ENCODE data around the gene ADAM10. TPM values are rescaled to one million over a fixed set of nuclear protein-coding genes. Genes with fewer than 3 reads are reported as not detected.

ADAM10 gene
- total RNA-seq, 4 donors from 2014 or later = 51.6 to 111 (median 63.3) TPM

GRCh38 chr15:58616171-58616570, 133.3 kb downstream of the ADAM10 start:
- DNase-seq (ENCODE audit: low spot score) = no peak
- no peak for TF ChIP-seq CTCF (IDR thresholded peaks at IDR 0.05)
- no peak for ATAC-seq (ENCODE audit: low FRiP score)

DNA sequence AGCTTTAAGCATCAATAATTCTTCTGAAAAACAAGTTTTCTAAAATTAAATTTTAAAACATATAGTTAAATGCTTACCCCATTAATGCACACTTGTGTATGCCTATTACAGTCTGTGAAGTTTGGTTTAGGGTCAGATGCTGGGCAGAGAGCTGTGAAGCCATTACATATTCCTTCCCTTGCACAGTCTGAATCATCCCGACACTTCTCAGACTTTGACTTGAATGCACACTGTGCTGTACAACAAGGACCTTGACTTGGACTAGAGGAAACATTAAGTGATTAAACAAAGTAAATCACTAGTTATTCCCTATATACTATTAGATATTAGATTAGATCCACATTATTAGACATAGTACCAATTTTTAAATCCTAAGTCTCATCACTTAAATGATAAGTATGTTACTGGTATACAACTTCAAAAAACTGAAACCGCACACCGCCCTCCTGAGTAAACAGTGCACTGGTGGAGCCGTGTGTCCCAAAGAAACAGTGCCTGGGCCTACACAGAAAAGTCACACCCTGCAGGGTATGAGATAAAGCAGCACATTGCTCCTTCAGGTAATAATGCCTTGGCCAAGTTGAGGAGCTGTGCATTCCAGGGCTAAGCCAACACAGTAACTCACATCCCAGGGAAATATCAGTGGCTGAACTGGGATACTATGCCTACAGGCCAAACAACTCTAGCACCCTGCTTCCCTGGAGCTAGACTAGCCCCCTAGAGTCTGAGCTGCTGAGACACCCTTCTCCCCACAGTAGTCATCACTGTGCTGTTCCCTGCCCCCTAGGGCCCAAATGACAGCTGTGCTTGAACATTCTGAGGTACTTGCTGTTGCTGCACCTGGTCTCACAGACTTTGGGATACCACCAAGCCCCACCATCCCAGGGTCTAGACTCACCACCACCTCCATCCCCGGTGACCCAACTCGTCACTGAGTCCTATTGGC, 137.5 kb downstream of the ADAM10 start:
- DNase-seq (ENCODE audit: low spot score) = no peak
- no peak for ATAC-seq (ENCODE audit: low FRiP score)
- no peak for TF ChIP-seq CTCF (IDR thresholded peaks at IDR 0.05)

DNA sequence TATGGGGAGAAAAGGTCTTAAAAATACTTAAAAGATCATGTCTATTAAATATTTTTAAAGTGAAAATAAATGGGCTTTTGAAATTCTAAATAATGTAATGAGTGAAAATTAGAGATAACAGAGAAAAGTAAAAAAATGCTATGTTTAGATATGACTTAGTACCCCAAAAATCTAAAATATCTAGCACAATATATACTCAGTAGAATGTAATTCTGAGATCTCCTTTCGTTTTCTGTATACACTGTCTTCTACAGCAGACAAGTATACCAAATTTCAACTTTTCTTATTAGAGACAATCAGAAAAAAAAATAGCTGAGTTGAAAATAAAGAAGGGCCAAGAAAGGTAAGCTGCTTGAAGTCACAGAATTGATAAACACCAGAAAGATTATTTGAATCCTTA, 140.8 kb downstream of the ADAM10 start:
- DNase-seq (ENCODE audit: low spot score) (no peak), ATAC-seq (ENCODE audit: low FRiP score) (no peak)
- no peak for TF ChIP-seq CTCF (IDR thresholded peaks at IDR 0.05)

DNA sequence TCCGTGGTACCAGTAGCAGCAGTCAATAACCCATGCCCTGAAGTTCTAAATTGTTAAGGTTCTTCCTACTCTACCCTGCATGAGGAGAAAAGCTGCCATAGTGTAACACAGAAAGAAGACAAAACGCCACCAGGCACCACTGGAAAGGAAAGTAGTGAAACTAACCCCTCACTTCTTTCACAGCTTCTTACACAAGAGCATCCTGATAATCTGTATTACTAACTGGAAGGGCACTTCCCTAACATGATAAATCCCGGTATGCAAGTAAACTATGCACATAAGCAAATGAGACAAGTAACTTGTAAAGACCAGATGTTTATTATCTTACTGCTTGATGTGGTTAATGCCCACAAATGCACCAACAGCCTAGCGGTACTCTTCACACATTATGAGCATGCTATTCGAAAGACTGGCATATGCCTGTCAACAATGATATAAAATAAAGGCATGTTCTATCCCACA, 141.3 kb downstream of the ADAM10 start:
- peak; percentile 80 for ATAC-seq (ENCODE audit: low FRiP score)
- no peak for TF ChIP-seq CTCF (IDR thresholded peaks at IDR 0.05)
- no peak for DNase-seq (ENCODE audit: low spot score)

DNA sequence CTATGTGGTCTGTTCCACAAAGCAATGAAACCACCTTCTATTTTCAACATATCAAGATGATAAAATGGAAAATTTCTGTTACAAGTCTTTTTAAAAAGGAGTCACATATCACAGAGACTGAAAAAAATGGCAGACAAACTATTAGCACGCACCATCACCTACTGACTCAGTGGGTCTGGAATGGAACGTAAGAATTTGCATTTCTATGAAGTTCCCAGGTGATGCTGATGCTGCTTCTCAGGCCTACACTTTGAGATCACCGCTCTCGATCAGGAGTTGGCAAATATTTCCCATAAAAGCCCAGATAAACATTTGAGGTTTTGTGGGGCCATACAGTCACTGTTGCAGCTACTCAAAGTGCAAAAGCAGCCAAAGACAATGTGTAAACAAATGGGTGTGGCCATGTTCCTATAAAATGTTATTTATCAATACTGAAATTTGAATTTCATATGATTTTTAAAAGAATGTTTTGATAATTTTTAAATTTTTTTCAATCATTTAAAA, 142.9 kb downstream of the ADAM10 start:
- ATAC-seq (ENCODE audit: low FRiP score) (no peak), DNase-seq (ENCODE audit: low spot score) (no peak)
- no peak for TF ChIP-seq CTCF (IDR thresholded peaks at IDR 0.05)

DNA sequence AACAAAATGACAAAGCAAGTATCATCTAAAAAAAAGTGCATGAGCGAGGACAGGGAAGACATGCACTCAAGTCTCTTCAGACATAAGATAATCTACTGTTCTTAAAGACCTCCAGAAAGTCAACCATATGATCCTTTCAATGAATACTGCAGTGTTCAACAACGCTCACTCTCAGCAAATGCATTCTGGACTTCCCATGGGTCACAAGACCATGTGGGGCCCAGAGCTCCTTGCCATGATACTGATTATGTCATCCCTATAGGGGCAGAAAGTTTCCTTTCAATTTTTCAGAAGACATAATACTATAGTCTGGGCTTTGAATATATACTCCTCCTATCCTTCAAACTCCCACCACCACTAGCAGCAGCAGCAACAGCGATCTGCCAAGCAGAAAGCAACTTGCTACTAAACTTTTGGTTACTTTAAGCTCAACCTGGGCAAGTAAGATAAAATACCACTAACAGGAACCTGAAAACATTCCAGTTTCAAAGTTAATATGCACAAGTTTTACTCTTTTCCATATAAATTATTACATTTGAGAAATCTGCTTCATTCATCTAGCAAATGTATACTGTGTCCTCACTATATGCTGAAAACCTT, 143.5 kb downstream of the ADAM10 start:
- ATAC-seq (ENCODE audit: low FRiP score) (no peak), DNase-seq (ENCODE audit: low spot score) (no peak)
- TF ChIP-seq CTCF (IDR thresholded peaks at IDR 0.05) = no peak
